K562 (cell line): ENCODE measurements around the gene TMEM147. TPM values are rescaled to one million over a fixed set of nuclear protein-coding genes. Genes with fewer than 3 reads are reported as not detected.

ENCODE experiments used
- ATAC-seq: fragments of 200-7000 bp; cut with Tn5 transposase; 3 replicates; pipeline ENCODE4 v1.9.1; 2020; ENCODE audit warnings: moderate library complexity
- BruUV-seq: library from RNA; stranded (reverse); fragments of 400-500 nt; replicated peaks from 2 replicates; lab custom pipeline; 2021; lab: Mats Ljungman, UMichigan
- CTCF ChIA-PET: fragments of 300-600 bp; formaldehyde crosslinking; extraction: SDS; loops from one replicate; lab custom pipeline; 2021; ENCODE audit warnings: low intra/inter-chr PET ratio; lab: Yijun Ruan, JAX
- POLR2A ChIA-PET: fragments of 300-600, 350-650 bp; sonication (Branson Sonifier 250); formaldehyde crosslinking; extraction: SDS; loops from one replicate; lab custom pipeline; 2021; ENCODE audit warnings: antibody characterized with exemption, inconsistent platforms; lab: Yijun Ruan, JAX
- DNase-seq, 4 experiments: peaks; one replicate each; pipeline versions ENCODE4 v3.0.0 to v3.0.0-alpha.2; 2011 to 2018; ENCODE audit warnings: low spot score in 3 of 4, mixed read lengths in 3 of 4; ENCODE audit errors: extremely low read depth in 1 of 4
- FAIRE-seq: peaks from 2 replicates; lab custom pipeline; 2011; peaks lifted over from hg19 to GRCh38; lab: Jason Lieb, UNC
- H2AFZ ChIP-seq: 2 replicates; pipeline ENCODE4 v1.6.0; 2011; ENCODE audit warnings: low read depth, low read length, control low read depth, inconsistent platforms
- H3K27ac ChIP-seq: fragments of 200-600 bp; 3 replicates; pipeline ENCODE4 v1.8.0; 2011; ENCODE audit warnings: low read depth, mild to moderate bottlenecking, control low read depth, inconsistent platforms, low read length, moderate library complexity, mixed read lengths; ENCODE audit errors: extremely low read depth
- H3K27me3 ChIP-seq, 2 experiments: fragments of 300-600 bp in 1 of 2; 2 replicates in 1 of 2; 3 replicates in 1 of 2; pipeline versions ENCODE4 v1.6.0 to v1.8.0; 2011; ENCODE audit warnings: inconsistent platforms in 2 of 2, low read length in 2 of 2, mild to moderate bottlenecking in 1 of 2, mixed read lengths in 1 of 2, moderate library complexity in 1 of 2; ENCODE audit not compliant: control insufficient read depth in 2 of 2, insufficient read depth in 2 of 2
- H3K36me3 ChIP-seq: fragments of 300-600 bp; 3 replicates; pipeline ENCODE4 v1.8.0; 2011; ENCODE audit warnings: mild to moderate bottlenecking, low read length, inconsistent platforms; ENCODE audit not compliant: control insufficient read depth, insufficient read depth
- H3K4me1 ChIP-seq, 2 experiments: fragments of 200-600 bp in 1 of 2; replicated peaks in 1 of 2; 2 replicates in 1 of 2; 3 replicates in 1 of 2; pipeline versions ENCODE4 v1.5.1 to v1.8.0; 2011; ENCODE audit warnings: inconsistent platforms in 2 of 2, low read length in 2 of 2, mild to moderate bottlenecking in 1 of 2, mixed read lengths in 1 of 2, moderate library complexity in 1 of 2; ENCODE audit not compliant: control insufficient read depth in 2 of 2, insufficient read depth in 2 of 2
- H3K4me2 ChIP-seq: 2 replicates; pipeline ENCODE4 v1.6.1; 2011; ENCODE audit warnings: low read length, control low read depth, inconsistent platforms, mixed read lengths; ENCODE audit not compliant: insufficient read depth
- H3K4me3 ChIP-seq: fragments of 200-600 bp; sonication (generic), shearing (Covaris generic); 2 replicates; pipeline ENCODE4 v1.5.1; 2016; ENCODE audit warnings: control low read depth, inconsistent platforms
- H3K79me2 ChIP-seq: fragments of 200-600 bp; 3 replicates; pipeline ENCODE4 v1.8.0; 2011; ENCODE audit warnings: low read length, inconsistent platforms; ENCODE audit not compliant: control insufficient read depth, insufficient read depth
- H3K9ac ChIP-seq, 2 experiments: 2 replicates each; pipeline versions ENCODE4 v1.6.0 to v1.6.1; 2011; ENCODE audit warnings: low read depth in 2 of 2, low read length in 2 of 2, control low read depth in 1 of 2, inconsistent platforms in 1 of 2, mild to moderate bottlenecking in 1 of 2, mixed read lengths in 1 of 2; ENCODE audit not compliant: insufficient read depth in 1 of 2
- H3K9me1 ChIP-seq: one replicate; pipeline ENCODE4 v1.6.0; 2011; ENCODE audit warnings: inconsistent platforms, mild to moderate bottlenecking, low read length, moderate library complexity; ENCODE audit not compliant: control insufficient read depth, insufficient read depth
- H3K9me3 ChIP-seq: replicated peaks from 2 replicates; pipeline ENCODE4 v1.5.1; 2011; ENCODE audit warnings: low read depth, low read length, inconsistent platforms; ENCODE audit not compliant: control insufficient read depth, insufficient read depth
- H4K20me1 ChIP-seq: replicated peaks from 2 replicates; pipeline ENCODE4 v1.6.1; 2011; ENCODE audit warnings: low read length, inconsistent platforms, mixed read lengths; ENCODE audit not compliant: control insufficient read depth, insufficient read depth
- E2F8 ChIP-seq: fragments of 450-650 bp; IDR thresholded peaks from 2 replicates; pipeline ENCODE4 v1.7.1; 2018; ENCODE audit warnings: mild to moderate bottlenecking, low read depth; ENCODE audit not compliant: partially characterized antibody
- E4F1 ChIP-seq: fragments of 250-450 bp; sonication (Bioruptor Pico); IDR thresholded peaks from 2 replicates; pipeline ENCODE4 v1.5.0; 2021; ENCODE audit warnings: mild to moderate bottlenecking, borderline replicate concordance
- EGR1 ChIP-seq: fragments of 450-650 bp; conservative IDR thresholded peaks from 2 replicates; pipeline ENCODE4 v1.6.1; 2017; ENCODE audit warnings: mild to moderate bottlenecking
- FOXM1 ChIP-seq, 2 experiments: fragments of 450-650 bp in 1 of 2; sonication (generic) in 1 of 2; formaldehyde crosslinking in 1 of 2; IDR thresholded peaks; 2 replicates each; pipeline versions ENCODE4 v1.6.1 to v1.9.0; 2017 to 2022; ENCODE audit warnings: low read depth in 2 of 2, mild to moderate bottlenecking in 2 of 2, missing genetic modification reagents in 1 of 2, moderate library complexity in 1 of 2
- JUND ChIP-seq, 2 experiments: IDR thresholded peaks; 2 replicates in 1 of 2; 3 replicates in 1 of 2; pipeline ENCODE4 v1.6.1; 2011; ENCODE audit warnings: borderline replicate concordance in 2 of 2, low read depth in 2 of 2, low read length in 2 of 2, improper control_type of control experiment in 1 of 2, missing biosample characterization in 1 of 2, missing genetic modification characterization in 1 of 2, missing genetic modification reagents in 1 of 2
- MTA2 ChIP-seq: fragments of 450-650 bp; IDR thresholded peaks from 2 replicates; pipeline ENCODE4 v1.6.1; 2016; ENCODE audit warnings: low read depth
- TAF1 ChIP-seq: IDR thresholded peaks from 2 replicates; pipeline ENCODE4 v1.6.1; 2011; ENCODE audit warnings: mild to moderate bottlenecking, low read length, moderate library complexity; ENCODE audit not compliant: insufficient read depth, control insufficient read depth, severe bottlenecking; ENCODE audit errors: extremely low read depth
- THRAP3 ChIP-seq: fragments of 450-650 bp; IDR thresholded peaks from 2 replicates; pipeline ENCODE4 v1.6.1; 2016; ENCODE audit warnings: mild to moderate bottlenecking, inconsistent platforms, borderline replicate concordance
- WGBS: fragments of 100-300 bp; shearing (Covaris generic); methylation state at CpG from one replicate; pipeline ENCODE4 v1.1.6; 2016; ENCODE audit warnings: low coverage, mixed read lengths; ENCODE audit not compliant: insufficient coverage; ENCODE audit errors: missing lambda C conversion rate; 5-methylcytosine and 5-hydroxymethylcytosine counted together
- in situ Hi-C: fragments of 300-500 bp; cut with MboI; formaldehyde crosslinking; loops from 4 replicates; pipeline ENCODE4 v1.15.0; 2018; ENCODE audit warnings: inconsistent platforms, mixed read lengths
- intact Hi-C: fragments of 100-400 bp; cut with micrococcal nuclease; formaldehyde crosslinking; loops from 2 replicates; pipeline ENCODE4 v1.14.2; 2022
- polyA plus RNA-seq, 8 experiments: library from polyadenylated mRNA; depleted of rRNA in 4 of 8; stranded (reverse) in 5 of 8; unstranded in 3 of 8; fragments of >200 nt; fragmentation: Nextera tagmentation in 2 of 8; fragmentation: Illumina TruSeq in 1 of 8; extraction: Ambion mirVana in 2 of 8; extraction: Trizol in 1 of 8; gene quantifications; 2 replicates each; pipeline versions ENCODE4 v1.2.1 to v1.2.3, GENCODE V29; 2011 to 2014; ENCODE audit warnings: inconsistent platforms in 1 of 8, missing spikeins in 1 of 8
- total RNA-seq, 7 experiments: library from RNA; depleted of rRNA in 6 of 7; stranded (reverse); fragments of >200 nt in 6 of 7; fragmentation: Illumina TruSeq in 2 of 7; extraction: Trizol in 2 of 7; gene quantifications; 2 replicates each; pipeline versions ENCODE4 v1.2.1 to v1.2.3, GENCODE V29; 2011 to 2021; ENCODE audit warnings: low replicate concordance in 1 of 7

TMEM147 gene
- total and polyA plus RNA-seq, 9 of the 15 experiments (the other 6 are each of a cell fraction or from before 2014, with no cell fraction given): 73.8 to 194 (median 142) TPM

- Histone ChIP-seq H3K9me3 (no peaks in the 10 kb centered on the region), H3K79me2 (no peaks in the 10 kb centered on the region), H4K20me1 (peaks cover 7% of the 10 kb centered on the region; the same call in 1 of the 2 replicates), H3K36me3 (no peaks in the 10 kb centered on the region), H3K9ac (no peak overlapping the region), H3K4me2 (no peak overlapping the region), H3K27ac (no peak overlapping the region), H3K4me3 (no peak overlapping the region), H3K9me1 (peaks cover 3% of the 10 kb centered on the region), H3K4me1 (peaks cover 4 to 40% of the 10 kb centered on the region in 2 experiments; a peak in 3 of 5 replicates), H3K27me3 (peaks cover 28 to 51% of the 10 kb centered on the region in 2 experiments; a peak in 4 of 5 replicates), H2AFZ (no peak overlapping the region)
- in situ Hi-C loops (no loop called here), intact Hi-C loops (loop anchor here (5.0 kb wide), 3 partner anchors 33 to 373 kb away; partner anchors contain the start of gene ETV2)
- ChIA-PET CTCF (no interaction called here), POLR2A (interaction anchor here (1.0 kb wide), 1 partner anchor 9 kb away, joined by 3 read pairs; no protein-coding TSS in a partner anchor)
- no peak for FAIRE-seq
- no TSS peak for BruUV-seq
- no peak for DNase-seq
- 39% methylated on average over 21 of the region's 23 CpGs for WGBS
- no peak for ATAC-seq
- TF ChIP-seq FOXM1 (IDR thresholded peaks at IDR 0.05; ENCODE audit: low read depth) (no peak), FOXM1 (CRISPR knock-in tag; IDR thresholded peaks at IDR 0.05; ENCODE audit: low read depth) (no peak)
Observed at GRCh38 chr19:35559781-35560180, 14.4 kb downstream of the TMEM147 start.

GRCh38 chr19:35560271-35560670, 14.8 kb downstream of the TMEM147 start:
- Histone ChIP-seq H3K27ac (no peak overlapping the region), H3K27me3 (peaks cover 28 to 51% of the 10 kb centered on the region in 2 experiments; a peak in 4 of 5 replicates), H3K4me2 (no peak overlapping the region), H3K9me3 (no peaks in the 10 kb centered on the region), H4K20me1 (peaks cover 7% of the 10 kb centered on the region; the same call in 1 of the 2 replicates), H3K4me1 (peaks cover 4 to 36% of the 10 kb centered on the region in 2 experiments; a peak in 3 of 5 replicates), H3K9ac (no peak overlapping the region), H3K4me3 (no peak overlapping the region), H3K36me3 (no peaks in the 10 kb centered on the region), H2AFZ (no peak overlapping the region), H3K79me2 (no peaks in the 10 kb centered on the region), H3K9me1 (peaks cover 3% of the 10 kb centered on the region)
- in situ Hi-C loops: no loop called here
- CTCF ChIA-PET: no interaction called here
- FAIRE-seq (no peak), DNase-seq (no peak), ATAC-seq (no peak)
- WGBS: 8% methylated on average over 13 of the region's 18 CpGs
- BruUV-seq: no TSS peak
- POLR2A ChIA-PET: no interaction called here
- intact Hi-C loops: no loop called here
- TF ChIP-seq E2F8 (no peak), E4F1 (CRISPR knock-in tag) (no peak), MTA2 (no peak), TAF1 (no peak), JUND (IDR thresholded peaks at IDR 0.05; ENCODE audit: borderline replicate concordance, low read depth, low read length) (no peak), JUND (tag; IDR thresholded peaks at IDR 0.05; ENCODE audit: borderline replicate concordance, low read depth, low read length) (no peak), EGR1 (no peak), THRAP3 (no peak)
